Cardiac atrium fibroblast (primary cell): ENCODE data around the gene SCP2D1. TPM values are rescaled to one million over a fixed set of nuclear protein-coding genes. Genes with fewer than 3 reads are reported as not detected.

Experiments used
- total RNA-seq: library from RNA; depleted of rRNA; stranded (reverse); fragments of >200 nt; gene quantifications from 2 replicates; pipeline ENCODE4 v1.2.3, GENCODE V29; 2015

The SCP2D1 gene
- not detected in 2 replicates for total RNA-seq

DNA sequence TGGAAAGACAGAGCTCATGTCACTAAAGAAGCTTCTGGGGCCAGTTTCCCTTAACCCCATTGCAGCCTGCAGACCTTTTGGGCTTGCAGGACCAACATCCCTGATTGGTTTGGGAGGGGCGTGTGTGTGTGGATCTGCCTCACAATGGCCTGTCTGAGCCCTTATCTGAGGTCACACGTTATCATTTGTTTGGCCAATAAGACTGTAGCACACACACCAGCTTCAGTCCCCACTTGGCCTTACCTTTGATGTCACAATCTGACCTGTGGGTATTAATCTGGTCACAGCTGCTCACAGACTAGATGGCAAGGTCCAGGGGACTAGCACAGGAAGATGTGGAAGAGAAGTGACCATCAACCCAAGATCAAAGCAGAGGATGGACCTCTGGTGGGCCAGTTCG, at the start of gene SCP2D1:
Gene SCP2D1 (plus strand): TSS at position 301 of the 400 bp plus-strand sequence. CDS start 33 bp downstream, at position 334.

Other genes with a start within 250 kb of the SCP2D1 start
- gene SMIM26, start 246.4 kb upstream of the SCP2D1 start, total RNA-seq = 49.5 and 71.1 TPM in 2 replicates
- gene DTD1, start 225.7 kb upstream of the SCP2D1 start, total RNA-seq = 57.5 and 58.3 TPM in 2 replicates